ENCODE measurements around the gene MGMT. TPM values are rescaled to one million over a fixed set of nuclear protein-coding genes. Genes with fewer than 3 reads are reported as not detected.

MGMT gene
- total RNA-seq, 1 donor from 2014 or later, result 29.7 TPM

GRCh38 chr10:129659508-129660268, 192.6 kb downstream of the MGMT start:
- H3K4me3 ChIP-seq (ENCODE audit: low read length in 3 of 3), result no peak overlapping the region
- H3K27ac ChIP-seq (ENCODE audit: low read depth, low read length), result no peak overlapping the region
- no peaks in the 10 kb centered on the region for H3K9me3 ChIP-seq (ENCODE audit: control insufficient read depth in 3 of 3, low read length in 3 of 3)
- H3K36me3 ChIP-seq (ENCODE audit: control insufficient read depth in 3 of 3, insufficient read depth in 3 of 3, low read length in 3 of 3), result peaks cover 0 to 3% (median 0%) of the 10 kb centered on the region in 3 donors
- no peak overlapping the region for H3K9ac ChIP-seq (ENCODE audit: low read depth in 1 of 3, low read length in 3 of 3)
- no peaks in the 10 kb centered on the region for H3K27me3 ChIP-seq (ENCODE audit: control insufficient read depth in 3 of 3, insufficient read depth in 3 of 3, low read length in 3 of 3)
- no peaks in the 10 kb centered on the region for H3K4me1 ChIP-seq (ENCODE audit: control insufficient read depth in 3 of 3, insufficient read depth in 3 of 3, low read length in 3 of 3)

- peaks cover 0 to 3% (median 0%) of the 10 kb centered on the region in 3 donors for H3K36me3 ChIP-seq (ENCODE audit: control insufficient read depth in 3 of 3, insufficient read depth in 3 of 3, low read length in 3 of 3)
- H3K9ac ChIP-seq (ENCODE audit: low read depth in 1 of 3, low read length in 3 of 3), result no peak overlapping the region
- H3K9me3 ChIP-seq (ENCODE audit: control insufficient read depth in 3 of 3, low read length in 3 of 3), result no peaks in the 10 kb centered on the region
- H3K4me3 ChIP-seq (ENCODE audit: low read length in 3 of 3), result no peak overlapping the region
- no peaks in the 10 kb centered on the region for H3K4me1 ChIP-seq (ENCODE audit: control insufficient read depth in 3 of 3, insufficient read depth in 3 of 3, low read length in 3 of 3)
- H3K27ac ChIP-seq (ENCODE audit: low read depth, low read length), result no peak overlapping the region
- no peaks in the 10 kb centered on the region for H3K27me3 ChIP-seq (ENCODE audit: control insufficient read depth in 3 of 3, insufficient read depth in 3 of 3, low read length in 3 of 3)
Observed at GRCh38 chr10:129660569-129660968, 193.5 kb downstream of the MGMT start.

DNA sequence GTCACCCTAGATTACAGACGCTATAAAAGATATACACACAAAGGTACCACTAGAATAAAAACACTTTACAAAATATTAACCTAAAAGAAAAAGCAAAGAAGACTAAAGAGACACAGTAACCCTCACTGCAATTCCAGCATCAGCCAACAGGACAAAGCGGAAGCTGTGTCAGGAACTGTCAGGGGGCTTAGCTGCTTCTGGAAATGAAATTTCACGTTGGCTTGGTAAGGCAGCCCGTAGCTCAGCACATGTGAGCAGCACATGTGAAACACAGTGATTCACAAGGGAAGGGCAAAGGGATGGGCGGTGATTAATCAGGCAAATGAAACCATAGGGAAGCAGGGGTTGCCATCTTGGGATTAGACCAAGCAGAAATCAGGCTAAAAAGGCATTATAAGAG, 195.4 kb downstream of the MGMT start:
- H3K4me1 ChIP-seq (ENCODE audit: control insufficient read depth in 3 of 3, insufficient read depth in 3 of 3, low read length in 3 of 3), result no peaks in the 10 kb centered on the region
- H3K36me3 ChIP-seq (ENCODE audit: control insufficient read depth in 3 of 3, insufficient read depth in 3 of 3, low read length in 3 of 3), result peaks cover 0 to 3% (median 0%) of the 10 kb centered on the region in 3 donors
- no peaks in the 10 kb centered on the region for H3K9me3 ChIP-seq (ENCODE audit: control insufficient read depth in 3 of 3, low read length in 3 of 3)
- H3K9ac ChIP-seq (ENCODE audit: low read depth in 1 of 3, low read length in 3 of 3), result no peak overlapping the region
- no peak overlapping the region for H3K27ac ChIP-seq (ENCODE audit: low read depth, low read length)
- no peaks in the 10 kb centered on the region for H3K27me3 ChIP-seq (ENCODE audit: control insufficient read depth in 3 of 3, insufficient read depth in 3 of 3, low read length in 3 of 3)
- no peak overlapping the region for H3K4me3 ChIP-seq (ENCODE audit: low read length in 3 of 3)

GRCh38 chr10:129670124-129670523, 203.1 kb downstream of the MGMT start:
- Histone ChIP-seq H3K27ac (ENCODE audit: low read depth, low read length) (no peak overlapping the region), H3K4me3 (ENCODE audit: low read length in 3 of 3) (no peak overlapping the region), H3K4me1 (ENCODE audit: control insufficient read depth in 3 of 3, insufficient read depth in 3 of 3, low read length in 3 of 3) (no peaks in the 10 kb centered on the region), H3K9me3 (ENCODE audit: control insufficient read depth in 3 of 3, low read length in 3 of 3) (no peaks in the 10 kb centered on the region), H3K27me3 (ENCODE audit: control insufficient read depth in 3 of 3, insufficient read depth in 3 of 3, low read length in 3 of 3) (no peaks in the 10 kb centered on the region), H3K36me3 (ENCODE audit: control insufficient read depth in 3 of 3, insufficient read depth in 3 of 3, low read length in 3 of 3) (no peaks in the 10 kb centered on the region), H3K9ac (ENCODE audit: low read depth in 1 of 3, low read length in 3 of 3) (no peak overlapping the region)

DNA sequence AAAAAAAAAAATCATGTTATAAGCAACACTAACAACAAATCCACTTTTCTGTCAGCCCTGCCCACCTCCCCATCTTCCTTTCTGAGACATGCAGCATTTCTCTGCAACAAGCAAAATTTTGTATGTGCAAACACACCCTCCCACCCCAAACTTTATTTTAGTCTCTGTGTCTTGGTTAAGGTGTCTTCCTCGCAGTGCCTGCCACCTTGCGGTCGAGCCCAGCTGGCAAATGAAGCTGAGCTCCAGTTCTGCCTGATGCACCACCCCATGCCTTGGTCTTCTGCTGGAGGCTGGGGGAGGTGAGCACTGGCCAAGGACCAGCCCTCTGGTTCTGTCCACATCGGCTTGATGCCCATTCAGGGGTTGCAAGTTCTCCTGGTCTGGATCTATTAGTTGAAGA, 206.3 kb downstream of the MGMT start:
- Histone ChIP-seq H3K4me3 (ENCODE audit: low read length in 3 of 3) (no peak overlapping the region), H3K4me1 (ENCODE audit: control insufficient read depth in 3 of 3, insufficient read depth in 3 of 3, low read length in 3 of 3) (no peaks in the 10 kb centered on the region), H3K9ac (ENCODE audit: low read depth in 1 of 3, low read length in 3 of 3) (no peak overlapping the region), H3K27me3 (ENCODE audit: control insufficient read depth in 3 of 3, insufficient read depth in 3 of 3, low read length in 3 of 3) (no peaks in the 10 kb centered on the region), H3K9me3 (ENCODE audit: control insufficient read depth in 3 of 3, low read length in 3 of 3) (no peaks in the 10 kb centered on the region), H3K27ac (ENCODE audit: low read depth, low read length) (no peak overlapping the region), H3K36me3 (ENCODE audit: control insufficient read depth in 3 of 3, insufficient read depth in 3 of 3, low read length in 3 of 3) (no peaks in the 10 kb centered on the region)

DNA sequence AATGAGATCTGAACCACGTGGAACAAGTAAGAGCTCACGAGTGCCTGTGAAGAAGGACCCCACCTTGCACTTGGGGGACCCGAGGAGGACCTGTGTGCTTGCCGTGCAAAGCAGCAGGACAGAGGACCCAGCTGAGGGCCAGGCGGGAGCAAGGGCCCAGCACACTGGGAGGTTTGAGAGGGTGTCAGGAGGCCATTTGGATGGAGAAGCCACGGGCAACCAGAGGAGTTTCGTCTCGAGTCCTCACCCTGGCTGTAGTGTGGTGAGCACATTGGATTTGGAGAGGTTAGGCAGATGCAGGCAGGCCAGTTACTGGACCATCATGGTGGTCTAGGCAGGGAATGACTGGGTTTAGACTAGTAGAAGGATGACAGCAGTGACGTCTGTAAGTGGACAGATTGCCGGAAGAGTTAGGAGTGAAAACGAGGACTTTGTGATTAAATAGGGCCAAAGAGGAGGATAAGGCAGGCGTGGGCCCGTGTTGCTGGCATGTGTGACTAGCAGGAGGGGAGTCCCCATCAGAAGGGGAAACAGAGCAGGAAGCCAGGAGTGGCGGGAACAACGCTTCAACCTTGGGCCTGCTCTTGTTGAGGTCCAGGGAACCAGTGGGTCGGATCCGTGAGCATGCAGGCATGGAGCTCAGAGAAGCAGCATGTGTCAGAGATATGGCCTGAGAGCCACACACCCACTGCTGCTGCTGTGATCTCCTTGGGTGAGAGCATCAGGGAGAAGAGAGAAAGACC, 208.2 kb downstream of the MGMT start:
- Histone ChIP-seq H3K36me3 (ENCODE audit: control insufficient read depth in 3 of 3, insufficient read depth in 3 of 3, low read length in 3 of 3) (no peaks in the 10 kb centered on the region), H3K4me3 (ENCODE audit: low read length in 3 of 3) (no peak overlapping the region), H3K9ac (ENCODE audit: low read depth in 1 of 3, low read length in 3 of 3) (no peak overlapping the region), H3K27ac (ENCODE audit: low read depth, low read length) (no peak overlapping the region), H3K27me3 (ENCODE audit: control insufficient read depth in 3 of 3, insufficient read depth in 3 of 3, low read length in 3 of 3) (no peaks in the 10 kb centered on the region), H3K9me3 (ENCODE audit: control insufficient read depth in 3 of 3, low read length in 3 of 3) (no peaks in the 10 kb centered on the region), H3K4me1 (ENCODE audit: control insufficient read depth in 3 of 3, insufficient read depth in 3 of 3, low read length in 3 of 3) (no peaks in the 10 kb centered on the region)

GRCh38 chr10:129676014-129676413, 209.0 kb downstream of the MGMT start:
- no peak overlapping the region for H3K4me3 ChIP-seq (ENCODE audit: low read length in 3 of 3)
- no peaks in the 10 kb centered on the region for H3K4me1 ChIP-seq (ENCODE audit: control insufficient read depth in 3 of 3, insufficient read depth in 3 of 3, low read length in 3 of 3)
- H3K27me3 ChIP-seq (ENCODE audit: control insufficient read depth in 3 of 3, insufficient read depth in 3 of 3, low read length in 3 of 3), result no peaks in the 10 kb centered on the region
- H3K9ac ChIP-seq (ENCODE audit: low read depth in 1 of 3, low read length in 3 of 3), result no peak overlapping the region
- no peaks in the 10 kb centered on the region for H3K36me3 ChIP-seq (ENCODE audit: control insufficient read depth in 3 of 3, insufficient read depth in 3 of 3, low read length in 3 of 3)
- no peaks in the 10 kb centered on the region for H3K9me3 ChIP-seq (ENCODE audit: control insufficient read depth in 3 of 3, low read length in 3 of 3)
- H3K27ac ChIP-seq (ENCODE audit: low read depth, low read length), result no peak overlapping the region

- Histone ChIP-seq H3K27me3 (ENCODE audit: control insufficient read depth in 3 of 3, insufficient read depth in 3 of 3, low read length in 3 of 3) (no peaks in the 10 kb centered on the region), H3K9me3 (ENCODE audit: control insufficient read depth in 3 of 3, low read length in 3 of 3) (no peaks in the 10 kb centered on the region), H3K9ac (ENCODE audit: low read depth in 1 of 3, low read length in 3 of 3) (no peak overlapping the region), H3K4me1 (ENCODE audit: control insufficient read depth in 3 of 3, insufficient read depth in 3 of 3, low read length in 3 of 3) (no peaks in the 10 kb centered on the region), H3K27ac (ENCODE audit: low read depth, low read length) (no peak overlapping the region), H3K36me3 (ENCODE audit: control insufficient read depth in 3 of 3, insufficient read depth in 3 of 3, low read length in 3 of 3) (no peaks in the 10 kb centered on the region), H3K4me3 (ENCODE audit: low read length in 3 of 3) (no peak overlapping the region)
Observed at GRCh38 chr10:129677377-129677927, 210.4 kb downstream of the MGMT start.

GRCh38 chr10:129678186-129678585, 211.1 kb downstream of the MGMT start:
- H3K4me1 ChIP-seq (ENCODE audit: control insufficient read depth in 3 of 3, insufficient read depth in 3 of 3, low read length in 3 of 3), result no peaks in the 10 kb centered on the region
- no peak overlapping the region for H3K9ac ChIP-seq (ENCODE audit: low read depth in 1 of 3, low read length in 3 of 3)
- H3K27me3 ChIP-seq (ENCODE audit: control insufficient read depth in 3 of 3, insufficient read depth in 3 of 3, low read length in 3 of 3), result no peaks in the 10 kb centered on the region
- H3K36me3 ChIP-seq (ENCODE audit: control insufficient read depth in 3 of 3, insufficient read depth in 3 of 3, low read length in 3 of 3), result no peaks in the 10 kb centered on the region
- no peak overlapping the region for H3K27ac ChIP-seq (ENCODE audit: low read depth, low read length)
- H3K4me3 ChIP-seq (ENCODE audit: low read length in 3 of 3), result no peak overlapping the region
- H3K9me3 ChIP-seq (ENCODE audit: control insufficient read depth in 3 of 3, low read length in 3 of 3), result no peaks in the 10 kb centered on the region

GRCh38 chr10:129679207-129679606, 212.2 kb downstream of the MGMT start:
- Histone ChIP-seq H3K9ac (ENCODE audit: low read depth in 1 of 3, low read length in 3 of 3) (no peak overlapping the region), H3K36me3 (ENCODE audit: control insufficient read depth in 3 of 3, insufficient read depth in 3 of 3, low read length in 3 of 3) (no peaks in the 10 kb centered on the region), H3K27ac (ENCODE audit: low read depth, low read length) (no peak overlapping the region), H3K9me3 (ENCODE audit: control insufficient read depth in 3 of 3, low read length in 3 of 3) (no peaks in the 10 kb centered on the region), H3K4me3 (ENCODE audit: low read length in 3 of 3) (no peak overlapping the region), H3K4me1 (ENCODE audit: control insufficient read depth in 3 of 3, insufficient read depth in 3 of 3, low read length in 3 of 3) (no peaks in the 10 kb centered on the region), H3K27me3 (ENCODE audit: control insufficient read depth in 3 of 3, insufficient read depth in 3 of 3, low read length in 3 of 3) (no peaks in the 10 kb centered on the region)

All from skeletal muscle tissue (tissue), 4 donors.